Type B pancreatic cell (in vitro differentiated cells): ENCODE data around the gene GUCA2B. TPM values are rescaled to one million over a fixed set of nuclear protein-coding genes. Genes with fewer than 3 reads are reported as not detected.

Experiments used
- DNase-seq: peaks from one replicate; pipeline ENCODE4 v3.0.0; 2021; ENCODE audit warnings: mixed read lengths; ENCODE audit not compliant: unreplicated experiment; ENCODE audit errors: extremely low spot score
- H3K27ac Mint-ChIP-seq: 2 replicates; pipeline ENCODE4 v1.8.0; 2021; ENCODE audit warnings: mild to moderate bottlenecking, mixed read lengths
- H3K27me3 Mint-ChIP-seq: 2 replicates; pipeline ENCODE4 v1.8.0; 2021; ENCODE audit warnings: mixed read lengths
- H3K36me3 Mint-ChIP-seq: 2 replicates; pipeline ENCODE4 v1.8.0; 2021; ENCODE audit warnings: mixed read lengths
- H3K4me1 Mint-ChIP-seq: one replicate; pipeline ENCODE4 v1.8.0; 2021; ENCODE audit warnings: mixed read lengths; ENCODE audit not compliant: unreplicated experiment
- H3K4me3 Mint-ChIP-seq: 2 replicates; pipeline ENCODE4 v1.8.0; 2021; ENCODE audit warnings: mild to moderate bottlenecking, mixed read lengths
- H3K9me3 Mint-ChIP-seq: 2 replicates; pipeline ENCODE4 v1.8.0; 2021; ENCODE audit warnings: mixed read lengths
- CTCF ChIP-seq: fragments of 200-600 bp; sonication (generic); conservative IDR thresholded peaks from 2 replicates; pipeline ENCODE4 v1.5.0; 2021; ENCODE audit warnings: antibody characterized with exemption, mild to moderate bottlenecking
- total RNA-seq: library from RNA; stranded (reverse); gene quantifications from 2 replicates; pipeline ENCODE4 v1.2.1, GENCODE V29; 2021; ENCODE audit warnings: low replicate concordance

Gene GUCA2B
- total RNA-seq, 1 donor from 2014 or later = 0.92 TPM

GRCh38 chr1:42173155-42173933 lies 20.1 kb downstream of the GUCA2B start:
- peaks cover 3% of the 10 kb centered on the region for H3K36me3 Mint-ChIP-seq
- DNase-seq = no peak
- H3K4me1 Mint-ChIP-seq = peaks cover 30% of the 10 kb centered on the region
- H3K4me3 Mint-ChIP-seq = peak overlapping the region; percentile 42
- H3K9me3 Mint-ChIP-seq = no peaks in the 10 kb centered on the region
- H3K27me3 Mint-ChIP-seq = no peaks in the 10 kb centered on the region
- peak overlapping the region; percentile 16 for H3K27ac Mint-ChIP-seq
- peak; percentile 98 for TF ChIP-seq CTCF

- Mint-ChIP-seq H3K4me1 (peaks cover 30% of the 10 kb centered on the region), H3K36me3 (peaks cover 3% of the 10 kb centered on the region), H3K27ac (peak overlapping the region; percentile 16), H3K4me3 (peak overlapping the region; percentile 42), H3K9me3 (no peaks in the 10 kb centered on the region), H3K27me3 (no peaks in the 10 kb centered on the region)
- DNase-seq = no peak
- no peak for TF ChIP-seq CTCF
These were observed 20.9 kb downstream of the GUCA2B start for GRCh38 chr1:42173961-42174735.

- Mint-ChIP-seq H3K27me3 (no peaks in the 10 kb centered on the region), H3K27ac (no peak overlapping the region), H3K4me1 (peaks cover 26% of the 10 kb centered on the region), H3K36me3 (peaks cover 7% of the 10 kb centered on the region), H3K9me3 (no peaks in the 10 kb centered on the region), H3K4me3 (no peak overlapping the region)
- no peak for DNase-seq
- no peak for TF ChIP-seq CTCF
These were observed 22.3 kb downstream of the GUCA2B start for GRCh38 chr1:42175314-42176054.

GRCh38 chr1:42176902-42177519 lies 23.8 kb downstream of the GUCA2B start:
- peak; percentile 84 for TF ChIP-seq CTCF
- H3K36me3 Mint-ChIP-seq = peaks cover 7% of the 10 kb centered on the region
- no peaks in the 10 kb centered on the region for H3K27me3 Mint-ChIP-seq
- H3K27ac Mint-ChIP-seq = no peak overlapping the region
- peaks cover 17% of the 10 kb centered on the region for H3K4me1 Mint-ChIP-seq
- H3K9me3 Mint-ChIP-seq = no peaks in the 10 kb centered on the region
- no peak overlapping the region for H3K4me3 Mint-ChIP-seq
- DNase-seq = no peak

- no peak for TF ChIP-seq CTCF
- H3K27me3 Mint-ChIP-seq = no peaks in the 10 kb centered on the region
- no peak overlapping the region for H3K4me3 Mint-ChIP-seq
- H3K27ac Mint-ChIP-seq = no peak overlapping the region
- H3K4me1 Mint-ChIP-seq = peaks cover 11% of the 10 kb centered on the region
- no peak for DNase-seq
- no peaks in the 10 kb centered on the region for H3K9me3 Mint-ChIP-seq
- peaks cover 7% of the 10 kb centered on the region for H3K36me3 Mint-ChIP-seq
These were observed 24.4 kb downstream of the GUCA2B start for GRCh38 chr1:42177541-42177981.
